Measurements from ENCODE around the gene GSK3B. TPM values are rescaled to one million over a fixed set of nuclear protein-coding genes. Genes with fewer than 3 reads are reported as not detected.

Gene GSK3B
- total and polyA plus RNA-seq, 2 donors (not counting 1 experiment from before 2014, with no cell fraction given) = 37.3 to 44.8 TPM

- no peak for TF ChIP-seq EZH2 (IDR thresholded peaks at IDR 0.05; ENCODE audit: low read length, missing control alignments)
- TF ChIP-seq, protein P1, sequence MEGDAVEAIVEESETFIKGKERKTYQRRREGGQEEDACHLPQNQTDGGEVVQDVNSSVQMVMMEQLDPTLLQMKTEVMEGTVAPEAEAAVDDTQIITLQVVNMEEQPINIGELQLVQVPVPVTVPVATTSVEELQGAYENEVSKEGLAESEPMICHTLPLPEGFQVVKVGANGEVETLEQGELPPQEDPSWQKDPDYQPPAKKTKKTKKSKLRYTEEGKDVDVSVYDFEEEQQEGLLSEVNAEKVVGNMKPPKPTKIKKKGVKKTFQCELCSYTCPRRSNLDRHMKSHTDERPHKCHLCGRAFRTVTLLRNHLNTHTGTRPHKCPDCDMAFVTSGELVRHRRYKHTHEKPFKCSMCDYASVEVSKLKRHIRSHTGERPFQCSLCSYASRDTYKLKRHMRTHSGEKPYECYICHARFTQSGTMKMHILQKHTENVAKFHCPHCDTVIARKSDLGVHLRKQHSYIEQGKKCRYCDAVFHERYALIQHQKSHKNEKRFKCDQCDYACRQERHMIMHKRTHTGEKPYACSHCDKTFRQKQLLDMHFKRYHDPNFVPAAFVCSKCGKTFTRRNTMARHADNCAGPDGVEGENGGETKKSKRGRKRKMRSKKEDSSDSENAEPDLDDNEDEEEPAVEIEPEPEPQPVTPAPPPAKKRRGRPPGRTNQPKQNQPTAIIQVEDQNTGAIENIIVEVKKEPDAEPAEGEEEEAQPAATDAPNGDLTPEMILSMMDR (conservative IDR thresholded peaks at IDR 0.05 in 1 of 2, IDR thresholded peaks at IDR 0.05 in 1 of 2; ENCODE audit: low read depth in 1 of 2, low read length in 2 of 2) = no peak
- no peak overlapping the region for H3K4me3 ChIP-seq (replicated peaks in 1 of 4; ENCODE audit: control extremely low read depth in 1 of 4, insufficient read depth in 1 of 4, low read depth in 3 of 4, low read length in 4 of 4)
- H3K4me2 ChIP-seq (ENCODE audit: extremely low read depth, insufficient read depth, low read length) = no peak overlapping the region
- H3K4me1 ChIP-seq (ENCODE audit: control insufficient read depth, extremely low read depth, insufficient read depth, low read length) = no peaks in the 10 kb centered on the region
- H3K9me3 ChIP-seq (ENCODE audit: control insufficient read depth, insufficient read depth, low read depth, low read length) = no peaks in the 10 kb centered on the region
- no peak overlapping the region for H2AFZ ChIP-seq (ENCODE audit: low read length)
- H3K27me3 ChIP-seq (ENCODE audit: control insufficient read depth, insufficient read depth, low read length) = peaks cover 2% of the 10 kb centered on the region
- no peaks in the 10 kb centered on the region for H3K79me2 ChIP-seq (ENCODE audit: control insufficient read depth, insufficient read depth, low read length)
- H3K27ac ChIP-seq (ENCODE audit: insufficient read depth, low read length) = no peak overlapping the region
- no peaks in the 10 kb centered on the region for H3K36me3 ChIP-seq (ENCODE audit: control insufficient read depth, insufficient read depth, low read length)
- H4K20me1 ChIP-seq (ENCODE audit: control insufficient read depth, extremely low read depth, insufficient read depth, low read length) = no peaks in the 10 kb centered on the region
- no peak for DNase-seq (ENCODE audit: low read depth in 2 of 2)
- no peak overlapping the region for H3K9ac ChIP-seq (ENCODE audit: insufficient read depth, low read length)
Observed at GRCh38 chr3:119800844-119801243, 293.4 kb downstream of the GSK3B start.

- Histone ChIP-seq H2AFZ (ENCODE audit: low read length) (no peak overlapping the region), H3K4me1 (ENCODE audit: control insufficient read depth, extremely low read depth, insufficient read depth, low read length) (no peaks in the 10 kb centered on the region)
- TF ChIP-seq, protein P1 (conservative IDR thresholded peaks at IDR 0.05 in 1 of 2, IDR thresholded peaks at IDR 0.05 in 1 of 2; ENCODE audit: low read depth in 1 of 2, low read length in 2 of 2) = no peak
- TF ChIP-seq EZH2 (IDR thresholded peaks at IDR 0.05; ENCODE audit: low read length, missing control alignments) = no peak
Observed at GRCh38 chr3:119796785-119797184, 297.5 kb downstream of the GSK3B start.

GRCh38 chr3:119796368-119796767, 297.9 kb downstream of the GSK3B start:
- no peaks in the 10 kb centered on the region for H3K9me3 ChIP-seq (ENCODE audit: control insufficient read depth, insufficient read depth, low read depth, low read length)
- no peaks in the 10 kb centered on the region for H4K20me1 ChIP-seq (ENCODE audit: control insufficient read depth, extremely low read depth, insufficient read depth, low read length)
- no peaks in the 10 kb centered on the region for H3K27me3 ChIP-seq (ENCODE audit: control insufficient read depth, insufficient read depth, low read length)
- H3K36me3 ChIP-seq (ENCODE audit: control insufficient read depth, insufficient read depth, low read length) = no peaks in the 10 kb centered on the region
- no peak overlapping the region for H2AFZ ChIP-seq (ENCODE audit: low read length)
- H3K4me3 ChIP-seq (replicated peaks in 1 of 4; ENCODE audit: control extremely low read depth in 1 of 4, insufficient read depth in 1 of 4, low read depth in 3 of 4, low read length in 4 of 4) = no peak overlapping the region
- H3K4me2 ChIP-seq (ENCODE audit: extremely low read depth, insufficient read depth, low read length) = no peak overlapping the region
- no peak for DNase-seq (ENCODE audit: low read depth in 2 of 2)
- no peak overlapping the region for H3K27ac ChIP-seq (ENCODE audit: insufficient read depth, low read length)
- H3K79me2 ChIP-seq (ENCODE audit: control insufficient read depth, insufficient read depth, low read length) = no peaks in the 10 kb centered on the region
- H3K4me1 ChIP-seq (ENCODE audit: control insufficient read depth, extremely low read depth, insufficient read depth, low read length) = no peaks in the 10 kb centered on the region
- TF ChIP-seq, protein P1 (conservative IDR thresholded peaks at IDR 0.05 in 1 of 2, IDR thresholded peaks at IDR 0.05 in 1 of 2; ENCODE audit: low read depth in 1 of 2, low read length in 2 of 2) = no peak
- TF ChIP-seq EZH2 (IDR thresholded peaks at IDR 0.05; ENCODE audit: low read length, missing control alignments) = no peak
- H3K9ac ChIP-seq (ENCODE audit: insufficient read depth, low read length) = no peak overlapping the region

More at GRCh38 chr3:119796785-119797184, 297.5 kb downstream of the GSK3B start:
- Histone ChIP-seq H3K4me3 (replicated peaks in 1 of 4; ENCODE audit: control extremely low read depth in 1 of 4, insufficient read depth in 1 of 4, low read depth in 3 of 4, low read length in 4 of 4) (no peak overlapping the region), H3K36me3 (ENCODE audit: control insufficient read depth, insufficient read depth, low read length) (no peaks in the 10 kb centered on the region), H4K20me1 (ENCODE audit: control insufficient read depth, extremely low read depth, insufficient read depth, low read length) (no peaks in the 10 kb centered on the region), H3K27me3 (ENCODE audit: control insufficient read depth, insufficient read depth, low read length) (no peaks in the 10 kb centered on the region), H3K79me2 (ENCODE audit: control insufficient read depth, insufficient read depth, low read length) (no peaks in the 10 kb centered on the region), H3K9ac (ENCODE audit: insufficient read depth, low read length) (no peak overlapping the region), H3K9me3 (ENCODE audit: control insufficient read depth, insufficient read depth, low read depth, low read length) (no peaks in the 10 kb centered on the region), H3K4me2 (ENCODE audit: extremely low read depth, insufficient read depth, low read length) (no peak overlapping the region), H3K27ac (ENCODE audit: insufficient read depth, low read length) (no peak overlapping the region)
- no peak for DNase-seq (ENCODE audit: low read depth in 2 of 2)

Measured in fibroblast of lung (primary cell).